NCI-H187 (cell line): Measurements from ENCODE around the gene BACH2.

ENCODE experiments used
- DNase-seq, 2 experiments: peaks; one replicate each; lab custom pipeline; 2025; lab: John Stamatoyannopoulos, UW

Gene BACH2

GRCh38 chr6:89965441-89966227, 331.0 kb downstream of the BACH2 start:
- no peak for DNase-seq

- no peak for DNase-seq
Observed at GRCh38 chr6:89963391-89963790, 333.3 kb downstream of the BACH2 start.

GRCh38 chr6:89961481-89961880, 335.2 kb downstream of the BACH2 start:
- no peak for DNase-seq

- DNase-seq: no peak
Observed at GRCh38 chr6:89959883-89960282, 336.8 kb downstream of the BACH2 start.

GRCh38 chr6:89956182-89956581, 340.5 kb downstream of the BACH2 start:
- DNase-seq: no peak

GRCh38 chr6:89955364-89955763, 341.3 kb downstream of the BACH2 start:
- DNase-seq: no peak

GRCh38 chr6:89954721-89955148, 341.9 kb downstream of the BACH2 start:
- no peak for DNase-seq

- DNase-seq: no peak
Observed at GRCh38 chr6:89952686-89953085, 344.0 kb downstream of the BACH2 start.

GRCh38 chr6:89952105-89952671, 344.5 kb downstream of the BACH2 start:
- DNase-seq: no peak

GRCh38 chr6:89951574-89952104, 345.0 kb downstream of the BACH2 start:
- DNase-seq: no peak

- no peak for DNase-seq
Observed at GRCh38 chr6:89950879-89951391, 345.7 kb downstream of the BACH2 start.

- no peak for DNase-seq
Observed at GRCh38 chr6:89950446-89950845, 346.2 kb downstream of the BACH2 start.

- no peak for DNase-seq
Observed at GRCh38 chr6:89948876-89949275, 347.8 kb downstream of the BACH2 start.

GRCh38 chr6:89944826-89945407, 351.7 kb downstream of the BACH2 start:
- no peak for DNase-seq

- DNase-seq: no peak
Observed at GRCh38 chr6:89944181-89944755, 352.4 kb downstream of the BACH2 start.

- no peak for DNase-seq
Observed at GRCh38 chr6:89942601-89943000, 354.0 kb downstream of the BACH2 start.

- DNase-seq: no peak
Observed at GRCh38 chr6:89941763-89942497, 354.7 kb downstream of the BACH2 start.

- peak in 1 of 2 experiments; percentile 26 for DNase-seq
Observed at GRCh38 chr6:89941031-89941762, 355.4 kb downstream of the BACH2 start.

- peak; percentile 8 to 45 for DNase-seq
Observed at GRCh38 chr6:89940225-89941027, 356.2 kb downstream of the BACH2 start.

- no peak for DNase-seq
Observed at GRCh38 chr6:89939144-89939543, 357.5 kb downstream of the BACH2 start.
